Measurements from ENCODE around the gene GPX4.

DNA sequence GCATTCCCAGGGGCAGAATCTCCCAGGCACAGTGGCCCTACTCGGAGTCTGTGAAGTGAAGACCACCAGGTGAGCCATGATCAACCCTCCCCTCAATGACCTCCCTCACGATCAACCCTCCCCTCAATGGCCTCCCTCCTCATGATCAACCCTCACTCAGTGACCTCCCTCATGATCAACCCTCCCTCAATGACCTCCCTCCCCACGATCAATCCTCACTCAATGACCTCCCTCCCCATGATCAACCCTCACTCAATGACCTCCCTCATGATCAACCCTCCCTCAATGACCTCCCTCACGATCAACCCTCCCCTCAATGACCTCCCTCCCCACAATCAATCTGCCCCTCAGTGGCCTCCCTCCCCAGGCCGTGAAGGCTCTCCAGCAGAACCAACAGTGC, 38.1 kb downstream of the GPX4 start:
- TF ChIP-seq POLR2A (IDR thresholded peaks at IDR 0.05; ENCODE audit: insufficient read depth in 1 of 2, low read depth in 2 of 2, low read length in 2 of 2), result no peak
- TF ChIP-seq JUND (CRISPR knock-in tag; IDR thresholded peaks at IDR 0.05), result no peak
- TF ChIP-seq KAT7 (CRISPR knock-in tag; IDR thresholded peaks at IDR 0.05; ENCODE audit: borderline replicate concordance), result no peak
- no peak for TF ChIP-seq FOXJ3 (CRISPR knock-in tag; IDR thresholded peaks at IDR 0.05; ENCODE audit: borderline replicate concordance)
- TF ChIP-seq YY1 (IDR thresholded peaks at IDR 0.05; ENCODE audit: insufficient read depth, insufficient replicate concordance, low read depth, low read length), result no peak
